ACC112 (cell line): ENCODE data around the gene TBC1D8.
A peak's percentile ranks its signal among the peaks of the same experiment; 100 is the strongest.

Source experiments
- H2AFZ ChIP-seq: fragments of 200-600 bp; sonication (generic); one replicate; pipeline ENCODE4 v1.6.0; 2017; ENCODE audit warnings: antibody characterized with exemption, low read length; ENCODE audit not compliant: unreplicated experiment
- H3K27ac ChIP-seq: fragments of 200-600 bp; sonication (generic); 2 replicates; pipeline ENCODE4 v1.5.1; 2014; ENCODE audit warnings: low read depth, mild to moderate bottlenecking, antibody characterized with exemption, low read length, moderate library complexity
- H3K27me3 ChIP-seq: fragments of 200-600 bp; sonication (generic); 2 replicates; pipeline ENCODE4 v1.6.1; 2014; ENCODE audit warnings: mild to moderate bottlenecking, antibody characterized with exemption, low read length, moderate library complexity, mixed read lengths; ENCODE audit not compliant: insufficient read depth
- H3K36me3 ChIP-seq: fragments of 200-600 bp; sonication (generic); 2 replicates; pipeline ENCODE4 v1.6.1; 2016; ENCODE audit warnings: mild to moderate bottlenecking, antibody characterized with exemption, low read length, moderate library complexity, mixed read lengths; ENCODE audit not compliant: insufficient read depth
- H3K4me1 ChIP-seq: fragments of 200-600 bp; sonication (generic); one replicate; pipeline ENCODE4 v1.6.1; 2016; ENCODE audit warnings: low read length, mixed read lengths; ENCODE audit not compliant: insufficient read depth, unreplicated experiment, control insufficient read depth
- H3K4me3 ChIP-seq: fragments of 200-600 bp; sonication (generic); 2 replicates; pipeline ENCODE4 v1.5.1; 2014; ENCODE audit warnings: mild to moderate bottlenecking, low read depth, low read length
- H3K79me2 ChIP-seq: fragments of 200-600 bp; sonication (generic); one replicate; pipeline ENCODE4 v1.6.0; 2016; ENCODE audit warnings: low read length; ENCODE audit not compliant: control insufficient read depth, unreplicated experiment, insufficient read depth

TBC1D8 gene

GRCh38 chr2:101111917-101112771 is 39.0 kb downstream of the TBC1D8 start:
- Histone ChIP-seq H3K36me3 (peaks cover under 1% of the 10 kb centered on the region; the same call in 1 of the 2 replicates), H3K27ac (peak overlapping the region; percentile 86), H3K27me3 (no peaks in the 10 kb centered on the region), H3K4me3 (no peak overlapping the region), H3K4me1 (peaks cover 60% of the 10 kb centered on the region), H3K79me2 (peaks cover 83% of the 10 kb centered on the region), H2AFZ (no peak overlapping the region)

DNA sequence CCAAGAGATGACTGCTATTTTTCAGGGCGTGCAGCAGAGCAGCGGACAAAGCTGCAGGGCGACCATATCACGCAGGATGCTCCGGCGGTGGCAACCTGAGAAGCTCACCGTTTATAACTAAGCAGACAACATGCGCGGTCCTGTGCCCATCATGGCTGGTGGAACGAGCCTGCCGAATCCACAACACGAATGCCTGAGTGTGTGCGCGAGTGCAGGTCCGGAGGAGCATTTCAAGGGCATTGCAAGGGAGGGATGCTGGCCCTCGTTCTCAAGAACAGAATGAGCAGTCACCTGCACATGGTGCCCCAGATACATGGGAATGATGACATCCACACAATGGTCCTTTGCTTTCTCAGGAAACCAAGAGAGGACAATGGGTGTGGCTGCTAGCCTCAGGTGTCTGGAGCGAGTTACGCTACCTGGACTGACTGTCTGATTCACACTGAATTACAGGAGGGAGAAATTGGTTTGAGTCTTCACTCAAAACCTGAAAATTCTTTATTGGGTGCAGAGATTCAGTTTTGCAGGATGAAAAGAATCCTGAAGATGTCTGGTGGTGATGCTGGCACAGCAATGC is 39.8 kb downstream of the TBC1D8 start:
- no peak overlapping the region for H2AFZ ChIP-seq
- H3K27me3 ChIP-seq, result no peaks in the 10 kb centered on the region
- H3K36me3 ChIP-seq, result peaks cover 4% of the 10 kb centered on the region; the same call in 1 of the 2 replicates
- H3K4me3 ChIP-seq, result no peak overlapping the region
- H3K27ac ChIP-seq, result peak overlapping the region; percentile 86; the same call in 1 of the 2 replicates
- H3K4me1 ChIP-seq, result peaks cover 68% of the 10 kb centered on the region
- peaks cover 87% of the 10 kb centered on the region for H3K79me2 ChIP-seq

DNA sequence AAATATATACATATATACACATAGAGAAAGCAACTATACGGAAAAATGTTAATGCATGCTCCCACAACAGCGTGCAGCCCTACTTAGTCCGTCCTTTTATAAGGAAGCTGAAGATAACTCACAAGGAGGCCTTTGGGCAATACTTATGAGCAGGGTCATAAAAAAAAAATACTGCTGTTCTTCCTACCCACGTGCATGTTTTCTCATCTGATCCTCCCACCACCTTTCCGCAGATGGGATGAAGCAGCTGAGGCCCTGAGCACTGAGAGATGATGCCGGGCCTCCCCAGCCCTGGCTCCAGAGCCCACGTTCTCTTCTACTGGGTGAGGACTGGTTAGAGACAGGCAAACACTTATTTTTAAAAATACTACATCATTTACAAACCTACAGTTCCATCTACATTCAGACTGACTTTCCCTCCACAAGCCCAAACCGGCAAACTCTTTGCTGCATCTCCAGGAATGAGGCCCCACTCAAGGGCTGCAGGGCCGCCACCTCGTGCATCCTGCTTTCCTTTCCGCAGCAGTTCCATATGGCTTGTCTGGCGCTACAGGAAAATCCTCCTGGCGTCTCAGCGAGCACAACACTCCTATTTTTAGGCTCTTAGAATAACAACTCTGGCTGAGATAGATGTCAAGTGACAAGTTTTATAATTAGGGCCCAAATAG is 41.6 kb downstream of the TBC1D8 start:
- Histone ChIP-seq H3K36me3 (peaks cover 4% of the 10 kb centered on the region; the same call in 1 of the 2 replicates), H3K79me2 (peaks cover 80% of the 10 kb centered on the region), H3K27me3 (no peaks in the 10 kb centered on the region), H3K27ac (no peak overlapping the region), H3K4me3 (no peak overlapping the region), H3K4me1 (peaks cover 82% of the 10 kb centered on the region), H2AFZ (no peak overlapping the region)

DNA sequence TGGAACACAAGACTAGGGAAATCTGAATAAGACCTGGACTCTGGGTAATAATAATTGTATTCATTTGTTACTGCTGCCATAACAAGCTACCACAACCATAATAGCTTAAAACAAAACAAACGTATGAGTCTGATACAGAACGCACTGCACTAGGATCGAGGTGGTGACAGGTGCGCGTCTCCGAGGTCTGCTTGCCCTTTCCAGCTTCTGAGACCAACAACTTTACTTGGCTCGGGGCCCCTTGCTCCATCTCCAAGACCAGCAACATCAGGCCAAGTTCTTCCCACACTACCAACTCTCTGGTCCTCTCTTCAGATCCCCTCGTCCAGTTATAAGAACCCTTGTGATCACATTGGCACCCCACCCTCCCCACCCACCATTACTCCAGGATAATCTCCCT is 42.8 kb downstream of the TBC1D8 start:
- Histone ChIP-seq H3K4me3 (no peak overlapping the region), H3K27ac (no peak overlapping the region), H3K79me2 (peaks cover 85% of the 10 kb centered on the region), H3K27me3 (no peaks in the 10 kb centered on the region), H3K36me3 (peaks cover 9% of the 10 kb centered on the region; the same call in 1 of the 2 replicates), H3K4me1 (peaks cover 77% of the 10 kb centered on the region), H2AFZ (no peak overlapping the region)

DNA sequence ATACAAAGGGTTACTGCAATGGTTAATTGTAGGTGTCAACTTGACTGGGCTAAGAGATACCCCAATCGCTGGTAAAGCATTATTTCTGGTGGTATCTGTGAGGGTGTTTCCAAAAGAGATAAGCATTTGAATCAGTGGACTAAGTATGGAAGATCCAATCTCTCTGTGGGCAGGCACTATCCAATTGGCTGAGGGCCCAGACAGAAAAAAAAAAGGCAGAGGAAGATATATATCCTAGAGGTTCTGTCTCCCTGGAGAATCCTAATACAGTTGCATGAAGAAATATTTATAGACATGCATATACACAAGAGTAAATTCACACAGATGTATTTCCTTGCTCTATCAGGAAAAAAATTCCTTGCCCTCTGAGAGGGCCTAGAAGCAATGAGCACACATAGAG is 43.9 kb downstream of the TBC1D8 start:
- Histone ChIP-seq H3K36me3 (peaks cover 15% of the 10 kb centered on the region), H3K79me2 (peaks cover 86% of the 10 kb centered on the region), H3K4me1 (peaks cover 66% of the 10 kb centered on the region), H3K27me3 (no peaks in the 10 kb centered on the region), H3K4me3 (no peak overlapping the region), H2AFZ (no peak overlapping the region), H3K27ac (no peak overlapping the region)

- Histone ChIP-seq H3K27me3 (no peaks in the 10 kb centered on the region), H2AFZ (no peak overlapping the region), H3K36me3 (peaks cover 15% of the 10 kb centered on the region), H3K4me1 (peaks cover 60% of the 10 kb centered on the region), H3K27ac (no peak overlapping the region), H3K79me2 (peaks cover 86% of the 10 kb centered on the region), H3K4me3 (no peak overlapping the region)
Measured at GRCh38 chr2:101106453-101107181, 44.6 kb downstream of the TBC1D8 start.

- Histone ChIP-seq H3K27ac (peak overlapping the region; percentile 60; the same call in 1 of the 2 replicates), H2AFZ (no peak overlapping the region), H3K36me3 (peaks cover 19% of the 10 kb centered on the region), H3K27me3 (no peaks in the 10 kb centered on the region), H3K4me3 (no peak overlapping the region), H3K4me1 (peaks cover 50% of the 10 kb centered on the region), H3K79me2 (peaks cover 85% of the 10 kb centered on the region)
Measured at GRCh38 chr2:101105654-101106053, 45.5 kb downstream of the TBC1D8 start.

GRCh38 chr2:101097638-101098037 is 53.5 kb downstream of the TBC1D8 start:
- Histone ChIP-seq H3K4me3 (no peak overlapping the region), H3K27ac (no peak overlapping the region), H3K27me3 (no peaks in the 10 kb centered on the region), H3K4me1 (no peaks in the 10 kb centered on the region), H3K36me3 (peaks cover 16% of the 10 kb centered on the region), H2AFZ (no peak overlapping the region), H3K79me2 (peaks cover 75% of the 10 kb centered on the region)

- Histone ChIP-seq H3K79me2 (peaks cover 76% of the 10 kb centered on the region), H3K27me3 (no peaks in the 10 kb centered on the region), H2AFZ (no peak overlapping the region)
Measured at GRCh38 chr2:101096619-101097142, 54.5 kb downstream of the TBC1D8 start.

GRCh38 chr2:101094351-101094750 is 56.8 kb downstream of the TBC1D8 start:
- Histone ChIP-seq H3K4me3 (no peak overlapping the region), H3K4me1 (no peaks in the 10 kb centered on the region), H3K36me3 (peaks cover 11% of the 10 kb centered on the region; the same call in 1 of the 2 replicates), H3K27ac (no peak overlapping the region), H3K79me2 (peaks cover 71% of the 10 kb centered on the region), H2AFZ (no peak overlapping the region), H3K27me3 (no peaks in the 10 kb centered on the region)

More at GRCh38 chr2:101096619-101097142, 54.5 kb downstream of the TBC1D8 start:
- Histone ChIP-seq H3K4me1 (no peaks in the 10 kb centered on the region), H3K36me3 (peaks cover 15% of the 10 kb centered on the region; the same call in 1 of the 2 replicates), H3K27ac (no peak overlapping the region), H3K4me3 (no peak overlapping the region)
